ENCODE measurements around the gene VAPA.

VAPA gene

DNA sequence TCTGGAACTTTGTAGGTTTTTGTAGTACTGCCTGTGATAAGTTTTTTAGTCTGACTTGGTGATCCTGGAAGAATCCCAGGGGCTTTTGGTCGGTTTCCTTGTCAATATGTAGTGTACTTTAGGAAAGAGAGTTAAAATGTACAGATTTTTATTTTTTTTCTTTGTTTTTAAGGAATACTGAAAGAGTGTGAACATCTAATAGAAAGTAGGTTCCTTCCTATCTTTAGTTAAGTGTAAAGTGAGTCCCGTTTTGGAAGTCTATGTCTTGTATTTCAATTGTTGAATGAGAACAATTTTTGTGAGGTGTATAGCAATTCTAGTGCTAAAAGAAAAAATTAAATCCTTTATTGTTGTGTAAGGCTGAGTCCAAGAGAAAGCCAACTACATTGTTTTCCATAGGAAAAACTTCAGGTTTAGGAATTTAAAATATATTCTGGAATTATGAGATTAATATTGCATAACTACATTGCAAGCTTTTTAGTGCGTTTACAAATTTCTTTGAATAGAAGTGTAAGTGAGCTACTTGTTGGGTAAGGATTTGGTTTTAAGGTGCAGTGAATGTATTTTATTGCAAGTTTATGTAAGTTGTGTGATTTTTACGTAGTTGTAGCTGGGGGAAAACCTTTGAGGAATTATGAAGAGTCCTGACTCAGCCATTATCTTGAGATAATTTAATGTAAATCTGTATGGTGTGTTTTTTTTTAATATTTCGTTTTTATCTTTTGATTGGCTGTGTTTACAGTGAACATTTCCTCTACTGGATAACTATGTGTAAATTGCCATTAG, 1.7 kb downstream of the VAPA start:
- no peak for DNase-seq (ENCODE audit: low spot score)

DNA sequence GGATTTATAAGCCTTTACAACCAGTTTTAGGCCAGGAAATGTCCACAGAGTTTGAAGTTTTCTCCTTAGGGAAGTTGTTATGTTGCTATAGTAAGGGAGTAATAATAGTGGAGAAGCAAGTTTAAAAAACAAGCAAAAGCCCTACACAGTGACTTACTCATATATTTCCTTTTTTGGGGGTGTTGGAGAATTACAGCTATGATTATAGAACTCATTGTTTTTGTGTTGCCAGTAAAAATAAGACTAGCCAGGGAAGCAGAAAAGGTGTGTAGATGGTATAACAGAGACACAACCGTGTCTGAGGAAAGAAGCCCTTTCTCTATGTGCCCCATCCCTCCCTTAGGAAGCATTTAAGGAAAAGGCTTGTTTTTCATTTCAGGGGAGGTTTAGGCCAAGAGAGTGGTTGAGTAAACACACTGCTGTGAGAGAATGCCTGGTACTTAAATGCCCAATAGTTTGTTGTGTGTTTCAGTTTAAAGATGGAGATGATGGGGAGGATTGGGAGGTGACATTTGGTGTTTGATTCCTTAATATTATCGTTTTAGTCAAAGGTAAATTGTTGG, 2.3 kb downstream of the VAPA start:
- no peak for DNase-seq (ENCODE audit: low spot score)

DNA sequence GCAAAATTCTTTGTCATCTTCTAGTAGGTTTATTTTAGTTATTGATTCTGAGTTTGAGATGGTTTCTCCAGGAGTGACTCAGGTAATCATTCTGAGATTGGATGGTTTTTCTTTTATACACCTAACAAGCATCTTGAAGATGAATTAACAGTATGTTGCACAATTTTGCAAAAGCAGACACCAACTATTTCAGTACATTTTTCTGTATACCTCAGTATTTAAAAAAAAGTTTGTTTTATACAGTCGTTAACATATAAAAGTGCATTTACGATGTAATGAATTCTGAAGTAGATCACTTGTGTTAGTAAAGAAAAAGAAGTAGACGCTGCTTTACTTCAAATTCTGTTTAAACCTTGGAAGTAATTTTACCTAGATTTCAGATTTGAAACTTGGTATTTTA, 3.0 kb downstream of the VAPA start:
- no peak for DNase-seq (ENCODE audit: low spot score)

DNA sequence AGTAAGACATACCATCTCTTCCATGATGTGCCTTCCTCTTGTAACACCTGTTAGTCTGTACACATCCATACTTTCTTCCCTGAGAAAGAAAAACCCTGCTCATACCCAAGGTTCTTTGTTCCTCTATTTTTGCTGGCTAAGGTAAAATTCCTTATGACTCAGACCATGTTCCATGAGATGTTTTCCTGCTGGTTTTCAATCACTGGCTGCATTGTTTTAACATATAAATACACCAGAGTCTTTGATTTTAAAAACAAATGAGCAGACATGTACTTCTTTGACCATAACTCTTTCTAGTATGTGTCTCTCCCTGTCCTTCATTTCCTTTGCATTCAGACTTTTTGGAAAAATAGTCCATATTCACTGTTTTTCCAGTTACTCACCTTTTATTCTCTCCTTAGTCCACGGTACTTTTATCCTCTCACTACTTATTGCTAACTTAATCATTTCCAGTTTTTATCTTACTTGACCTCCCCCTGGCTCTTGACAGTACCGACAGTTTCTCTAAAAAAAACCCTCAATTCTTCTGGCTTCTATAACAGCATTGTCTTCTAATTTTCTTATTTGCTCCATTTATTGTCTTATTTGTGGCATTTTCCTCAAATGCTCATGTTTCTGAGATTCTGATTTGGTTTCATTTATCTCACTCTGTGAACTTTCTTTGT, 4.3 kb downstream of the VAPA start:
- DNase-seq (ENCODE audit: low spot score): no peak

DNA sequence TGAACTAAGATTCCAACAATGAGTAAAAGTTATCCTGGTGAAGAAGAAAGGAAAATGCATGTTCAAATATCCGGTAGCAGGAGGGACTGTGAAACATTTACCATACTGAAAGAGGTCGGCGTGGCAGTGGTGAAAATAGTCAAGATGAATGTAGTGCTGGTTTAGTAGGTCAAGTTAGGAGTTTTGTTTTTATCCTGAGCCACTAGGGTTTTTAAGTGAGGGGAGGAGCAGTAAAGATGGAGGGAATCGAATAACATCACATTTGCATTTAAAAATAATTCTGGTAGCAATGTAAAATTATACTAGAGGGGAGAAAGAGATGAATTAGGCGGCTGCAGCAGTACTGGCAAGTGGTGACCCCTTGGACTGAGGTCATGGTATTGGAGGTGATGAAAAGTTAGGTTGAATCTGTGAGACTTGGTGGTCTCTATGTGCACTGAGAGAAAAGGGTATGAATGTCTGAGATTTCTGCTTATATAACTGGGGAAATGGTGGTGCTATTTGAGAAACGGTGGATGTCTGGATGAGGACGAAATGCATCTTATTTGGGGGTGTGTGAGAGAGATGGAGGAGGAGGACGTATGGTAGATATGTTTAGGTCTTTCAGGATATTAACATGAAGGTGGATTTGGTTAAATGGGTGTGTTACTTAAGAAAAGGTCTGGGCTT, 5.9 kb downstream of the VAPA start:
- no peak for DNase-seq (ENCODE audit: low spot score)

DNA sequence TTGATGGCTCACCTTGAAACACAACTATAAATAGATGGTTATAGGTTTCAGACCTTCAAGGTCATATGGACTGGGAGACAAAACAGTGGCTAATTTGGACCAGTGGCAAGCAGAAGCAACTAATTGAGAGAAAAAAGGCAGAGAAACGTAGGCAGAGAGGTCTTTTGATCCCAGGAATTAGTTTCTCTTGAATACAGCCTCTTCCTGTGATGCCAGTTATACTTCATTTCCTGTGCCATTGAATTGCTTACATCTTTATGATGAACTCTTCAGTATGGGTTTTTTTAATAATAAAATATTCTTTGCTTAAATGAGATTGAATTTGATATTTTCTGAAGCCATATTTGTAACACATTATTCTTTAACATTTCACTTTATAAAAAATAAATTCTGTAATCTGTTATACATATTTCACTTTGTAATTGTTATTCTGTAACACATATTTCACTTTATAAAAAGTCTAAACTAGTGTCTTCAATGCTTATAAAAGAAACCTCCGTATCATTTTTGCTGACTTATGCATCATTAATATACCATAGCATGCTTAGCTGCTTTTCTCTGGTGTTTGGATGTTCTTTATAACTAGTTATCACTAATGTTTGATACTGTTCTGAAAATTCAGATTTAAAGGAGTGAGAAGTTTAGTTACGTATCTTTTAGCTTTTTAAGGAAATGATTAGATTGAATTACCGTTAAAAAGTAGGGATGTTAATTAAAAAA, 8.9 kb downstream of the VAPA start:
- no peak for DNase-seq (ENCODE audit: low spot score)

DNA sequence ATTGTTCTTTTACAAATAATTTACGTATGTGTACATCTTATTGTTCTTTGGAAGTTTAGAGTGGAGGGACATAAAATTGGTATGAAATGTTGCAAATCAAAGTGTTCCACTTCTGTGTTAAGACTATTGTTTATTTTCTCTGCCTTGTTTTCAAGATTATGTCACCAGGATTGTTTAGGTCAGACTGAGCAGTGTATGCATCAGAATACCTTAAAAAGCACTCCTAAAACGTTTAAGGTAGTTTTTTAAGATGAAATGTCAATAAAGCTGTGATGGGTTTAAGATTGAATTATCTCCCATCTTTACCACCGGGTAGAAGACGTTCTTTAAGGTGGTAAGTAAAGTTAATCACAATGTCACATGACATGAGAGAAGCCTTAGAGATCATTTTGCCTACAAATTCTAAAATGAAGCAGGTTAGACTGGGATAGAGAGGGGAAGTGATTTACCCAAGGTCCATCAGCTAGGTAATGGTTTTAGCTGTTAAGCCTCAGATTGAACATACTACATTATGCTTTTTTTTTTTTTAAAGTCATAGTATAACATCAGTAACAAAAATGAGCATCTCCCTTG, 10.6 kb downstream of the VAPA start:
- no peak for DNase-seq (ENCODE audit: low spot score)

DNA sequence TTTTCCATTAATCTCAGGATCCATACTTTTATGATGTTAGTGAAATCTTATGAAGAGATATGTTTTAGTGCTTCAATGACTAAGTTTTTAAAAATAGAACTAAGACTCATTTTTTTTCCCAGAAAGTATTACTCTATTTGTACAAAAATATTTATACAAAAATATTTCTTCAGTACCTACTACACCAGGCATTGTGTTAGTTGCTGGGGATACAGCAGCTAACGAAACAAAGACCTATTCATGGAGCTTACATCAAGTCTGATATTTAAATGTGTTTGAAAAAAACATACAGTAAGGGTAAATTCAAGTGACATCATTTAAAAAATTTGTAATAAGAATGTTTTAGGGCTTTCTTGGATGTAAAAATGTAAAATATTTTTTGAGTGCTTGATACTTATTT, 11.6 kb downstream of the VAPA start:
- DNase-seq (ENCODE audit: low spot score): no peak

DNA sequence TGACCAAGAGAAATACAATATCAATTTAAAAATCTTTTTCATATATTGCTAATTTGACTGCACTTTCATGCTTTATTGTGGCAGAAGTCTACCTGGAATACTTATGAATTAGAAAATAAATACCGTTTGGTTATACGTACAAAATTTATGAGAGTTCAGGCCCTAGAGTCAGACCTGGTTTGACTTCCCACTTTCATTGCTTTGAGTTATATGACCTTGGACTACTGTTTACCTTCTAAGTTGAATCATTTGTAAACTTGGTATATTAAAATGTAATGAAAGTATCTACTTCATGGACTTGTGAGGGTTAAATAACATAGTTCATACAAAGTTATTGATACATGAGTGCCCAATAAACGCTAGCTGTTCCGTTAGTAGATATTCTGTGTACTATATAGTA, 12.0 kb downstream of the VAPA start:
- DNase-seq (ENCODE audit: low spot score): no peak

DNA sequence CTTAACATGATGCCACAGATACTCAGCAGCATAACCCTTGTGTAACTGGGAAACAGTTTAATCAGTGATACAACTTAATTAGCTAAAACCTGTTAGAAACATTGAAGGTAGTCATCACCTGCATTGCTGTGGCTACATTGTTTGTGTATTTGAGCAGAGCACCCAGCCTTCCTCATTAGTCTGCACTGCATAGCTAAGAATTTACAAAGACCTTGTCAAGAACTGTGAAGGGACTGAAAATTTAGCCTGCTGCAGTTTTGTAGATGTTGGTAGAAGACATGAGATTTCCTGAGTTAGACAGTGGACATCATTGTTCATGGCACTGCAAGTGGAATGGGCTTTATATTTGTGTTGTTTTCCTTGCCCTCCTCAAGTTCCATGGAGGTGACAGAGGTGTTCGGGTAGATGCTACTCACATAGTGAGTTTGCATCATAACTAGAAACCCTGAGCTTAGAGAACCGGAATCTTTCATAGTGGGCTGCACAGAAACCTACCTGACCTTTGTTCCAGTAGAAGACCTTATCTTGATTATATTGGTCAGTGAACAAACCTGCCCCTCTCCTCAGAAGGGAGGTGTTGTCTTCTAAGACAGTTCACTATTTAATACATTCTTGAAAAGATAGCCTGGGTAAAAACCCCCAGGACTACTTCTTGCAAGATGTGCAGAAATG, 12.5 kb downstream of the VAPA start:
- DNase-seq (ENCODE audit: low spot score): no peak

DNA sequence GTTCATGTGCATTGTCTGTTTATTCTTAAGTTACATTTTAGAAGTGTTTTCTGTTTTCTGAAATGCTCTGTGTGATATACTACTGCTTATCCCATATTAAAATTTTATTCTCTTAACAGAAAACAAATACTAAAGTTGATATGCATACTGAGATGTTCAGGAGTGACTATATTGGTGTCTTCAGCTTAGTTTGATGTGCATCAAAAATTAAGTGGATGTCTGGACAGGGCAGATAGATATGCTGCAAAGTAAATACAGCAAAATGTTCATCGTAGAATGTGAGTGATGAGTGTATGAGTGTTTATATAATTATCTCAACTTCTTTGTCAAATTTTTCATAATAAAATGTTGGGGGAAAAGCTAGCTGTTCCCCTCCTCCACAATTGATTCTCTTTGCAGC, 13.2 kb downstream of the VAPA start:
- no peak for DNase-seq (ENCODE audit: low spot score)

DNA sequence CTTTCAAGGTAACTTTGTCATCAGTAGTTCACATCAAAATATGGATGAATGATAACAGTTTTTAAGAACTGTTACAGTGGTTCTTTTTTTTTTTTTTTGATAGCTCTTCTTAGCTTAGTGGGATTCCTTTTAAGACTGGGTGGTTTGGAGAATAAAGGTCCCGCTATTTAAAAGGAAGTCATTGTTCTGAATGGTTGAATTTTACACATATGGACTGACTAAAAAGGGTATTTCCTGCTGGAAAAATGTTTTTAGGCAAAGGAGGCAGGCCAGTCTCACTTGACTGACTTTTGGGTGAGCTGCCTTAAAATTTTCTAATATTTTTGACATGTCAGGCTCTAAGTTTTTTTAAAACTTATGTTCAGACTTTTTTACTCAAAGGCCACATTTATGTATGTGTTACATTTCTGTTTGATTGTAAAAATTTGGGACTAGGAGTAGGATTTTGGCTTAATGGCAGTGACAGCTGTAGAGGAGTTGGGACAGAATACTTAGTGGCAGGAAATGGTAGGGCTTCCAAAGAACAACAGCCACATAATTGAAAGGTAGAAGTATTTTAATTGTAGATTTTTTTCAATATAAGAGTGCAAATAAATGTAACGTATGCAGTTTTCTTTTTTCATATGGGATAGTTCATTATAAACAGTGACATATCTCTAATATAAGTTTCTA, 13.7 kb downstream of the VAPA start:
- DNase-seq (ENCODE audit: low spot score): no peak

DNA sequence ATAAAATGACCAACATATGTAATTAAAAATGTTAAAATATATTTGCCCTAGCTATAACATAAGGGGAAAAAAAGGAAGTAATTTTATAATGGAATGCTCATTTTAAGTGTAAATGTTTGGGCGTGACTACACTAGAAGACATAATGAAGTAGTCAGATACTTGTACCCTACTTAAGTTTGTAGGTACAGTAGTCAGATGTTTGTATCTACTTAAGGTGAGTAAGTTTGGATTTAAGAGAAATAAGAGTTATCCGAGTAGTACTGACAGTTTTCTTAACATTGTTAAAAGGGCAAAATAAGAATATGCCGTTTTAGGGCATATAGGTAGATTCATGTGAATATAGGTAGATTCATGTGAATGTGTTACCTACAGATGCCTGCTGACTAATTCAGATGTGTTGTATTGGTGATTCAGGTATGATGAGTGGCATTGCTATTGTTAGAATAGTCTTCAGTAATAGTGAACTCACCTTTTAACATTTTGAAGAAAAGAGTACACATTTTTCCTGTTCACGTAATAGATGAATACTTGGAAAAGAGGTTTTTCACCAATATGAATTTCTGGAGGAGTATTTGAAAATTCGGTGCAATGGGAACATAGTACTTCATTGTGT, 14.9 kb downstream of the VAPA start:
- no peak for DNase-seq (ENCODE audit: low spot score)

DNA sequence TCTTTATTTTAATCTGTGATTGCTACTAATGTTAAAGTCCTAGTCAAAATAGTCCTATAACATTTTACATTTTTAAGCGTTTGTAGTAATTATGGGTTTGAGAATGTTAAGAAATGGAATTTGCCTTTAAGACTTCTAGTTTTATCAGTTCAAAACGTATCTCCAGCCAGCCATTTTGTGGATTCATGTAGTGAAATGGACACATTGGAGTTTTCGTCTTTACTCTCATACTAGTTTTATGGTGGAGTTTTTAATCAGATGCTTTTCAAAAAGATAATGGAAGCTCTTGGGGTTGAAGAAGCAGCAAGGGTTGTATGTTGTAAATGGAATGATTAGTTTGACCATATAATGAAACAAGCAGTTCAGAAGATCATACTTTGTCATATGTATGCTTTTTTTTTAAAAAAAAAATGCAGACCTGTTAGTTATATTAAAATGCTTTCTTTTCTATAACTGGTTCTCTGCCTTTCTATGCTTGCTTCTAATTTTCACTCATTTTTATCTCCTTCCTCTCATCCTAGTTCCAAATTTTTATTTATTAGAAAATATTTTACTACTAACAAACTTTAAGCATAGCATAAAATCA, 16.6 kb downstream of the VAPA start:
- no peak for DNase-seq (ENCODE audit: low spot score)

DNA sequence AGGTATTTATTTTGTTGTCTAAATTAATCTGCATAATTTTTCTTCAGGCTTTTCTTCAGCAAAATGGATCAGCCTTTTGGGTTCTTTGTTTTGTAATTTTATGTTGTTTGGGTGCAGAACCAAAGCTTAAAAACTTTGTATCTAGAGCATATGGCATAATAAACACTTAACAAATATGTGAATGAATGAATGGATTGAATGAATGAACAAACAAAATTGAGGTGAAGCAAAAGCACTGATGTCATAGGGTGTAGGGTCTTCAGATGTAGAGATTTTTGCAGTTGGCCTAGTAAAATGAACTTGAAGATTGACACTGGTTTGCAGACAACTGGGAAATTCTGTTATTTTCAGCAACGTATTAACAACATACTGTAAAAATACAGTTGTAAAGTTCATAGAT, 17.3 kb downstream of the VAPA start:
- no peak for DNase-seq (ENCODE audit: low spot score)

DNA sequence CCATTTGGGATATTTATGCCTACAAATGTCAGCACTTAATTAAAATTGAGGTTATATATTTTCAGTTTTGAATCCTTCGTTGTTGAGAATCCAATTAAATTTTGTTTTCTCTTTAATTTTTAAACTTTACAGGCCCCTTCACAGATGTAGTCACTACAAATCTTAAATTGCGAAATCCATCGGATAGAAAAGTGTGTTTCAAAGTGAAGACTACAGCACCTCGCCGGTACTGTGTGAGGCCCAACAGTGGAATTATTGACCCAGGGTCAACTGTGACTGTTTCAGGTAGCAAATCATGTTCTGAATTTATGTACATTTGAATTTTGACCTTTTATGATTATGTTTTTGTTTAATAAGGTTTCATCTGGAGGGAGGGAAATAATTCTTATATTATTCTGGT, 17.9 kb downstream of the VAPA start:
- no peak for DNase-seq (ENCODE audit: low spot score)

DNA sequence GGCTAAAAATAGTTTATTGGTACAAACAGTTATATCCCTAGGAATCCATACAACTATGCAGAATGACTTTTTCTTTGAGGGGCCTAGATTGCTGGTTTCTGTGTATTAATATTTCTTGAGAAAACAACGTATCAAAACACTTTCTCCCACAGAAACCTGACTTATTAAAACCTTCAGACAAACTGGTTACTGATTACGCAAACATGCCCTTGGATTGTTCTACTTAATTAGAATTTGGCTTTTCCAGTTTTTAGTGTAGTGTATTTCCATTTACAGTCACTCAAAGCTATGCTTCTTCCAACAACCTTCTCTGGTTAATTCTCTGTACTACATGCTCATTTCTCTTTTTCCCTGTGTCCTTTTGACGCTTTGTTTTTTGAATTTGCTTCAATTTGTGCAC, 20.0 kb downstream of the VAPA start:
- no peak for DNase-seq (ENCODE audit: low spot score)

DNA sequence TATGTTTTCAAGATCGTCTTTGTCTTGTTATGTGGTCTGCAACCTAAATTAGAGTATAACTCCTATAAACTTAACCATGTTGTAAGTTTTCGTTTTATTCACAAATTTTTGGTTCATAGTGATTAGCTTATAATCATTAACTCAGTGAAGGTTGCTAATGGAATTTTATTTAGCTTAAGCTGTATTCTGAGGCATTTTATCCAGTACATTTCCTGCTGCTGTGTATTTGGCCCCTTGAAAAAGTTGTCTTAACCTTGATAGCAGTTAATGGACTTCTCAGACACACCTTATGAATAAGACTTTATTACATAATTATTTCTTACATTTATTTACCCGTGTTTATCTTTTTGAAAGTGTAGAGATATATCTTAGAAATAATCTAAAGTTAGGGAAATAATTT, 20.5 kb downstream of the VAPA start:
- DNase-seq (ENCODE audit: low spot score): no peak

DNA sequence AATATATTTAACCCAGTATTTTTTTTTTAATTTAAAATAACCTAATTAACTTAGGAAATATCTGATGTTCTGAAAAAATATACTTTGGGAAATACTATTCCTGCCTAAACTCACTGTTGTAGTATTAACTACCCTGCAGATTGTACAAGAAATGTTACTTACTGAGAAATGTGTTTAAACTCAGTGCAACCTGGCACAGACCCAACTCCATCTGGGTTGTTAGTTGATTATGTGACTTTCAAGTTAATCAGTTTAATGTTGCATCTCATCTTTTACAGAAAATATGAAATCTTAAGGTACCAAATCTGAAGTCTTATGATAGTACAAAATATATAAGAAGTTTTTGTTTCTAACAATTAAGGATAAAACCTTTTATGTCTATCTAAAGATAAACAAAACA, 27.3 kb downstream of the VAPA start:
- no peak for DNase-seq (ENCODE audit: low spot score)

DNA sequence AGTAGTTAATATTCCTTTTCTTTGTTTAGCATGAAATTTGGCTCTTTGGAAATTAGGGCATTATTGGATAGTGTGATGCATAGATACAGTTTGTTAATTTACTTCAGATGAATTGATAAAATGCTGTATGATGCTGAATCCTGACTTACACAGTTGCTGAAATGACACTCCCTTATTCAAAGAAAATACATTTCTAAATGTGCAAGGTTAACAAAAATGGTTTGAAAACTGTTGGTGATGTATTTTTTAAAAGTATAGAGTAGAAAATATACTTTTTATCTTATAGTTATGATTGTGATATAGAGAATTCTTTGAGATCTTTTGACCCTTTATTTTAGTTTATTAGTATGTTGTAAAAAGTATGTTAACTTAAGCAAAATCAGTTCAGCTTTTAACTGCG, 27.8 kb downstream of the VAPA start:
- no peak for DNase-seq (ENCODE audit: low spot score)
